Measurements from ENCODE around the gene YARS1.
"Not testable (repeated sequence)": the region's sequence is repeated elsewhere in the genome, so short reads cannot be mapped to it uniquely, and the experiment has no call there.

YARS1 gene

GRCh38 chr1:32801096-32801715, 16.0 kb downstream of the YARS1 start:
- peak; percentile 43 for ATAC-seq
- H3K9me3 Mint-ChIP-seq, result no peaks in the 10 kb centered on the region
- H3K4me3 Mint-ChIP-seq, result no peak overlapping the region
- no peaks in the 10 kb centered on the region for H3K27me3 Mint-ChIP-seq
- peaks cover 70% of the 10 kb centered on the region for H3K36me3 Mint-ChIP-seq
- H3K4me1 Mint-ChIP-seq, result peaks cover 29% of the 10 kb centered on the region
- H3K27ac Mint-ChIP-seq, result no peak overlapping the region

DNA sequence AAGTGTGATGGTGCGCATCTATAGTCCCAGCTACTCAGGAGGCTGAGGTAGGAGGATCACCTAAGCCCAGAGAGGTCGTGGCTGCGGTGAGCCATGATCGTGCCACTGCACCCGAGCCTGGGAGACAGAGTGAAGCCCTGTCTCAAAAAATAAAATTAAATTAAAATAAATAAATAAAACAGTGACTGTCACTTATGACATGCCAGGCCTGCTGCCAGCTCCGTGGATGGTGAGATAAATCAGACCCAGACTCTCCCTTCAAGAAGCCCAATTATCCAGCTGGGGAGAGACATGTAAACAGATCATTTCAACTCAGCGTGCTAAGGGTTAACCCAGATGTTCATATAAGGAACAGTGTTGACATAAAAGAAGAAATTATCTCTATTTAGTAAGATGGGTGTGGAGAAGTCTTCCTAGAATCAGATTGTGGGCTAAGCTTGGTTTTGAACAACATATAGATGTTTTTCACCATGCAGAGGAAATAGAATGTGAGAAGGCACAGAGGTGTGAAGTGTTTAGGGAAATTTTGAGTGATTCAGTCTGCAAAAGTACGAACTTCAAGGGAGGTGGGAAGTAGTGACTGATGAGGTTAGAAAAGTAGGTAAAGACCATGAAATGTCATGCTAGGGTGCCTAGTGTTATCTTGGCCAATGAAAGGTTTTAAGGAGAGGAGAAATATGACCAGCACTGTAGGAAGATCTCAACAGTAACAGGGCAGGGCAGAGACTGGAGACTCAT, 18.3 kb downstream of the YARS1 start:
- peaks cover 31% of the 10 kb centered on the region for H3K4me1 Mint-ChIP-seq
- H3K9me3 Mint-ChIP-seq, result no peaks in the 10 kb centered on the region
- H3K27me3 Mint-ChIP-seq, result no peaks in the 10 kb centered on the region
- H3K27ac Mint-ChIP-seq, result peak overlapping the region; percentile 72
- peaks cover 51% of the 10 kb centered on the region for H3K36me3 Mint-ChIP-seq
- peak; percentile 90 for ATAC-seq
- H3K4me3 Mint-ChIP-seq, result peak overlapping the region; percentile 2

- no peaks in the 10 kb centered on the region for H3K9me3 Mint-ChIP-seq
- H3K4me3 Mint-ChIP-seq, result no peak overlapping the region
- peaks cover 53% of the 10 kb centered on the region for H3K36me3 Mint-ChIP-seq
- peaks cover 35% of the 10 kb centered on the region for H3K4me1 Mint-ChIP-seq
- ATAC-seq, result no peak
- peak overlapping the region; percentile 72 for H3K27ac Mint-ChIP-seq
- H3K27me3 Mint-ChIP-seq, result no peaks in the 10 kb centered on the region
These were observed 19.0 kb downstream of the YARS1 start for GRCh38 chr1:32798191-32798590.

- Mint-ChIP-seq H3K9me3 (no peaks in the 10 kb centered on the region), H3K4me1 (peaks cover 35% of the 10 kb centered on the region), H3K36me3 (peaks cover 56% of the 10 kb centered on the region), H3K27ac (peak overlapping the region; percentile 72), H3K27me3 (no peaks in the 10 kb centered on the region), H3K4me3 (no peak overlapping the region)
- ATAC-seq, result no peak
These were observed 19.7 kb downstream of the YARS1 start for GRCh38 chr1:32797456-32797855.

DNA sequence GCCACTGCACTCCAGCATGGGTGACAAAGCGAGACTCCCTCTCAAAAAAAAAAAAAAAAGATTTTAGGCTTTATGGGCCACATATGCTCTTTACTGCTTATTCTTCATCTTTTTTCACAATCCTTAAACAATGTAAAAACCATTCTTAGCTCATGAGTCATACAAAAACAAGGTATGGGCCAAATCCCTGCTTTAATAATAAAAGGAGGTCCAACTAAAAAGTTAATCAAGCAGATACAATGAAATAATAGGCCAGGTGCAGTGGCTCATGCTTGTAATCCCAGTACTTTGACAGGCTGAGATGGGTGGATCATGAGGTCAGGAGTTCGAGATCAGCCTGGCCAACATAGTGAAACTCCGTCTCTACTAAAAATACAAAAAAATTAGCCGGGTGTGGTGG, 21.4 kb downstream of the YARS1 start:
- H3K4me1 Mint-ChIP-seq, result peaks cover 26% of the 10 kb centered on the region
- H3K27me3 Mint-ChIP-seq, H3K27ac Mint-ChIP-seq, ATAC-seq, H3K4me3 Mint-ChIP-seq, H3K9me3 Mint-ChIP-seq: not testable (repeated sequence)
- H3K36me3 Mint-ChIP-seq, result peaks cover 56% of the 10 kb centered on the region

DNA sequence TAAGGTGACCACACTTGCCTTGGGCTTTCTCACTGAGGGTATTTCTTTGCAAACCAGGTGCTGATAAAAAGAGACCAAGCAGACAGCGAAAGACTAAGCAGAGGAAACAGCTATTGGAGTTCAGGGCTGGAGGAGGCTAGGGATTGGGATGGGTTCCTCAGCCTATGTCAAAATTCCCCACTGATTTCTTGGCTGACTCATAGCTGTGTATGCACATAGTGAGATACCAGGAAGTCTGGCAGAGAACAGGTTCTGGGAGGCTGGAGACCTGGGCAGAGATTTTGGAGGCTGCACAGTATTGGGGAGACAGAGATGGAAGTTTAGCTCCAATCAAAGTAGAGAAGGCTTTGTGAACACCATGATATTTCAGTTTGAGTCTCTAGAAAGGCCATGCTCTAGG, 25.3 kb downstream of the YARS1 start:
- Mint-ChIP-seq H3K4me1 (peaks cover 6% of the 10 kb centered on the region), H3K9me3 (no peaks in the 10 kb centered on the region), H3K27me3 (no peaks in the 10 kb centered on the region), H3K4me3 (no peak overlapping the region), H3K36me3 (peaks cover 32% of the 10 kb centered on the region), H3K27ac (no peak overlapping the region)
- no peak for ATAC-seq

DNA sequence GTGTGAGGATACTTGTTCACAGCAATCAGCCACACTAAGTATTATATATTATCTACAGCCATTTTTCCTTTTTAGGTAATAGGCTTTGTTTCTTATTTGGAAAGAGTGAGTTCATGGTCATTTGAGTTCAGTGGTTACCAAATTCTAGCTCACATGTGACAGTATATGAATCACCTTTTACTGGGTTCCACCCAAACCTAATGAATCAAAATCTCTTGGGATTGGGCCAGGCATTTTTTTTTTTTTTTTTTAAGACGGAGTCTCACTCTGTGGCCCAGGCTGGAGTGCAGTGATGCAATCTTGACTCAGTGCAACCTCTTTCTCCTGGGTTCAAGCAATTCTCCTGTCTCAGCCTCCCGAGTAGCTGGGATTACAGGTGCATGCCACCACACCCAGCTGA, 27.8 kb downstream of the YARS1 start:
- not testable (repeated sequence) for H3K4me3 Mint-ChIP-seq, ATAC-seq, H3K27me3 Mint-ChIP-seq, H3K27ac Mint-ChIP-seq, H3K4me1 Mint-ChIP-seq, H3K9me3 Mint-ChIP-seq
- peaks cover 55% of the 10 kb centered on the region for H3K36me3 Mint-ChIP-seq

- Mint-ChIP-seq H3K27me3 (no peaks in the 10 kb centered on the region), H3K27ac (no peak overlapping the region), H3K9me3 (no peaks in the 10 kb centered on the region), H3K36me3 (peaks cover 52% of the 10 kb centered on the region), H3K4me3 (no peak overlapping the region), H3K4me1 (no peaks in the 10 kb centered on the region)
- no peak for ATAC-seq
These were observed 30.3 kb downstream of the YARS1 start for GRCh38 chr1:32786856-32787255.

GRCh38 chr1:32784817-32785216, 32.3 kb downstream of the YARS1 start:
- no peaks in the 10 kb centered on the region for H3K4me1 Mint-ChIP-seq
- no peaks in the 10 kb centered on the region for H3K9me3 Mint-ChIP-seq
- ATAC-seq, result no peak
- peaks cover 56% of the 10 kb centered on the region for H3K36me3 Mint-ChIP-seq
- H3K27ac Mint-ChIP-seq, result no peak overlapping the region
- H3K27me3 Mint-ChIP-seq, result no peaks in the 10 kb centered on the region
- no peak overlapping the region for H3K4me3 Mint-ChIP-seq

DNA sequence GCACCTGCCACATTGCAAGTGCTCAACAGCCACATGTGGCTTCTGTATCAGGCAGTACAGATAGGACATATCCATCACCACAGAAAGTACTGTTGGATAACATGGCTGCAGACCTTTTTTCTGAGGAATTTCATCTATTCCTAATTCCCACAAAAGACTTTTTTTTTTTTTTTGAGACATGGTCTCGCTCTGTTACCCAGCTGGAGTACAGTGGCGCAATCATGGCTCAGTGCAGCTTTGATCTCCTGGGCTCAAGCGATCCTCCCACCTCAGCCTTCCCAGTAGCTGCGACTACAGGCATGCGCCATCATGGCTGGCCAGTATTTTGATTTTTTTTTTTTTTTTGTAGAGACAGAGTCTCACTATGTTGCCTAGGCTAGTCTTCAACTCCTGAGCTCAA, 33.3 kb downstream of the YARS1 start:
- H3K4me1 Mint-ChIP-seq, result no peaks in the 10 kb centered on the region
- no peak for ATAC-seq
- H3K9me3 Mint-ChIP-seq, result no peaks in the 10 kb centered on the region
- no peak overlapping the region for H3K4me3 Mint-ChIP-seq
- H3K27me3 Mint-ChIP-seq, result no peaks in the 10 kb centered on the region
- no peak overlapping the region for H3K27ac Mint-ChIP-seq
- peaks cover 65% of the 10 kb centered on the region for H3K36me3 Mint-ChIP-seq

GRCh38 chr1:32782086-32782485, 35.1 kb downstream of the YARS1 start:
- no peak for ATAC-seq
- Mint-ChIP-seq H3K4me1 (no peaks in the 10 kb centered on the region), H3K9me3 (no peaks in the 10 kb centered on the region), H3K4me3 (no peak overlapping the region), H3K27ac (no peak overlapping the region), H3K36me3 (peaks cover 78% of the 10 kb centered on the region), H3K27me3 (no peaks in the 10 kb centered on the region)

- no peaks in the 10 kb centered on the region for H3K9me3 Mint-ChIP-seq
- H3K27me3 Mint-ChIP-seq, result no peaks in the 10 kb centered on the region
- peaks cover 77% of the 10 kb centered on the region for H3K36me3 Mint-ChIP-seq
- no peak overlapping the region for H3K27ac Mint-ChIP-seq
- H3K4me3 Mint-ChIP-seq, result no peak overlapping the region
- no peaks in the 10 kb centered on the region for H3K4me1 Mint-ChIP-seq
- no peak for ATAC-seq
These were observed 36.4 kb downstream of the YARS1 start for GRCh38 chr1:32780628-32781234.

- no peak overlapping the region for H3K27ac Mint-ChIP-seq
- H3K4me3 Mint-ChIP-seq, result no peak overlapping the region
- H3K4me1 Mint-ChIP-seq, result no peaks in the 10 kb centered on the region
- peaks cover 72% of the 10 kb centered on the region for H3K36me3 Mint-ChIP-seq
- no peaks in the 10 kb centered on the region for H3K27me3 Mint-ChIP-seq
- no peak for ATAC-seq
- H3K9me3 Mint-ChIP-seq, result no peaks in the 10 kb centered on the region
These were observed 37.2 kb downstream of the YARS1 start for GRCh38 chr1:32780005-32780404.

DNA sequence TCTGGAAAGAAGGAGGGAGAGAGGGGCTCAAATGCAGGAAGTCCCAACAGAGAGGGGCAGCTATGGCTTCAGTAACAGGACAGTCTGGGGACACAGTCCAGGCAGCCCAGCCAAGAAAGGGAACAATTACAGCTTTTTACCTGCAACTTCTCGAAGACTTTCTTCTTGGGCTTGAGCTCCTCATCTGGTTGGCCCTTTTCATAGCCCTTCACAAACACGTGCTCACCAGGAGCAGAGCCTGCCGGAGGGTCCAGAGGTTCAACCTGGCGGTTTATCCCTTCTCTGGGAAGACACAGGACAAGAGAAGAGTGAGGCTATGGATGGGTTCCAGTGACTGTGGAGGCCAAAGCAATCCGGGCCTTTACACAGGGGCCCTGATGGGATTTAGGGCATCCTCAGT, 37.9 kb downstream of the YARS1 start:
- no peak for ATAC-seq
- no peak overlapping the region for H3K4me3 Mint-ChIP-seq
- H3K27me3 Mint-ChIP-seq, result no peaks in the 10 kb centered on the region
- H3K4me1 Mint-ChIP-seq, result no peaks in the 10 kb centered on the region
- no peaks in the 10 kb centered on the region for H3K9me3 Mint-ChIP-seq
- H3K36me3 Mint-ChIP-seq, result peaks cover 68% of the 10 kb centered on the region
- H3K27ac Mint-ChIP-seq, result no peak overlapping the region

- no peak for ATAC-seq
These were observed 41.4 kb downstream of the YARS1 start for GRCh38 chr1:32775640-32776337.

More at GRCh38 chr1:32775640-32776337, 41.4 kb downstream of the YARS1 start:
- Mint-ChIP-seq H3K27me3 (peaks cover 7% of the 10 kb centered on the region), H3K9me3 (no peaks in the 10 kb centered on the region), H3K27ac (no peak overlapping the region), H3K36me3 (peaks cover 58% of the 10 kb centered on the region), H3K4me3 (no peak overlapping the region), H3K4me1 (peaks cover 6% of the 10 kb centered on the region)

All from stimulated activated memory B cell treated with anti-CD40 and anti-IgM and Interleukin-4, amounts not matched to agents 10 μg/mL and 1 μg/mL and 100 μg/mL, for 72 hours (primary cell).